Activated CD4-positive, CD25-positive, alpha-beta regulatory T cell treated with anti-CD3 and anti-CD28 coated beads, Interleukin-2, amount 50 U/mL, for 24 hours (primary cell): Measurements from ENCODE around the gene ARHGAP42.

ENCODE experiments used
- ATAC-seq, 2 donors: fragments of 150-1000 bp; cut with Tn5 transposase; one replicate each; pipeline ENCODE4 v1.10.0; 2021; ENCODE audit warnings: mild to moderate bottlenecking in 1 of 2, moderate library complexity in 1 of 2

The ARHGAP42 gene

GRCh38 chr11:100769165-100769564 is 82.1 kb downstream of the ARHGAP42 start:
- ATAC-seq = no peak

DNA sequence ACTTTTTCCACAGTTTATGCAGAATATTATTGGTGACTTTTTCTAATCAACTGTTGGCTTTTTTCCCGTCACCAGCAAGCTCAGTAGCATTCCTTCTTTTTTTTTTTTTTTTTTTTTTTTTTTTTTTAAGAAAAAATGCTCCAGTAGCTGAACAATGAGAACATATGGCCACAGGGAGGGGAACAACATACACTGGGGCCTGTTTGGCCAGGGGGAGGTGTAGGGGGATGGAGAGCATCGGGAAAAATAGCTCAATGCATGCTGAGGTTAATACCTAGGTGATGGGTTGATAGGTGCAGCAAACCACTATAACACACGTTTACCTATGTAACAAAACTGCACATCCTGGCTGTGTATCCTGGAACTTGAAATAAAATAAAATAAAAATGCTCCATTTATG is 82.5 kb downstream of the ARHGAP42 start:
- ATAC-seq = no peak

DNA sequence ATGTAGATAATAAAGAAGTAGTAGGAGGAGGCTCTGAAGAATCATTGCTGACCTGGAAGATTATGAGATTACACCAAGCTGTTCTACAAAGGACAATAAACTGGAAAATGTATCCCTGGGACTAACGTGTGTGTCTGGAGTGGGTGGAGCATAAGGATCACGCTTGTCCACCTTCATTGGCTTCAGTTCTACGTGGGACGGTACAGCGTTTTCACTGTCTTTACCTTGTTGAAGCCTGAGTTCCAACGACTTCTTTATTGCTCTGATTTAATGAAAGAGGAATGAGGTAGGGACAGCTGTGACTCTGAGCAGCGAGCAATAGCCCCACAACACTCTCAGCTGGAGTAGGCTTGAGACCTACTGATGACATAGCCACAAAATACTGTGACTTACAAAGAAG is 87.0 kb downstream of the ARHGAP42 start:
- ATAC-seq = no peak

DNA sequence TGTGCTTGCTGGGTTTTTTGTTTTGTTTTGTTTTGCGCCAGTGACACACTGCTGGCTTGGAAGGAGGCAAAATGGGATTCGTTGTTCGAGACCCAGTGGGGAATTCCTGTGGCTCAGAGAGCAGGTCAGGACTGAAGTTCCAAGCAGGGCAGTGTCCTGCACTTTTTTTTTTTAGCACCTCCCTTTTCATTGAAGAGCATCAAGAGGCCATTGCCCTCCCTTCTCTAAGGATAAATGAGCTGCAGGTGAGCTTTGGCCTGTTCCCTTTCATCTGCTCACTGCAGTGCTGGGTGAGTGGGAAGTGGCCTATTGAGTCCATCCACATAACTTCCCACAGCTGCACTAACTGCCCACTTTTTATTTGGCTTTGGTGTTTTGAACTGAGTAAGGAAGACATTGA is 87.8 kb downstream of the ARHGAP42 start:
- no peak for ATAC-seq

GRCh38 chr11:100776212-100776896 is 89.3 kb downstream of the ARHGAP42 start:
- no peak for ATAC-seq

DNA sequence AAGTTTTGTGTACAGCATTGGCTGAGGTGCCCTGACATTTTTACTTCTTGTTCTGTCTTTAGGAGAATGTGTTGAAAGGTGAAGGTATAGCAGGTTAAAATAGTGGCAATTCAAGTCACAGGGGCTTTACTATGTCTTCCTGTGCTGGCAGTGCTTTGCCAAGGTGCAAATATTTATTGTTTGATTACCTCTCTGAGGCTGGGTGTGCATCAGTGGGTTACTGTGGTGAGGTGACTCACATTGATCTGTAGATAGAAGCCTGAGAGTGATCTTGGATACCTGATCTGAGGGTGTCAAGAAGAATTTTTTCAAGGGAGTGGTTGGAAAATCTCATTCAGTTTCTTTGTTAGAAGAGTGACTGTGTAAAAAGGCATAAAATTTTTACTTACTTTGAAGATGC is 90.0 kb downstream of the ARHGAP42 start:
- no peak for ATAC-seq

GRCh38 chr11:100777736-100778135 is 90.6 kb downstream of the ARHGAP42 start:
- ATAC-seq = no peak

DNA sequence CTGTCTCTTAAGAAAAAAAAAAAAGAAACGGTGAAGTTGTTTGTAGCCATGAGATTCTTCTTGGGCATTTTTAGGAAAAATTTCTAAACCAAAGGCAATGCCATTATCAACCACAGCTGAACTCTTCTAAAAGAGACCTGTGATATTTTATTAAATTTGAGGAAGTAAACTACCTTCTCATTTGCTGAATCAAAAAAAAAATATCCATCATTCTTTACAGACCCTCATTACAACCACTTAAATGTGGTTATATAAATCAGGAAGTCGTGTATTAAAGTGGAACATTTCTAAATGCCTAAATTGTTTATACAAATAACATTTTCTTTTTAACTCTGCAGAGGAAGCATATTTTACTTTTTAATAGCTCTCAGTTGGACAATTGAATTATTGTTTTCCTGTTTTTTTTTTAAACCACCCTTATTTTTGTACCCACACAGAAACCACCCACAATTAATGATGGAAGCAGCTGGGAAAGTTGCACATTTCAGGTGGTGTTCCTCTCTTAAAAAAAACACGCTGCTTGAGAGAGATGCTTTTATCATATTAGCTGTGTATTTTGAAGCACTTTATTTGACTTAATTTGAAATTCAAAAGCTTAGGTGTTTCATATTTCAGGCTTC is 91.2 kb downstream of the ARHGAP42 start:
- no peak for ATAC-seq

- ATAC-seq = no peak
These were observed 93.4 kb downstream of the ARHGAP42 start for GRCh38 chr11:100780470-100780869.

DNA sequence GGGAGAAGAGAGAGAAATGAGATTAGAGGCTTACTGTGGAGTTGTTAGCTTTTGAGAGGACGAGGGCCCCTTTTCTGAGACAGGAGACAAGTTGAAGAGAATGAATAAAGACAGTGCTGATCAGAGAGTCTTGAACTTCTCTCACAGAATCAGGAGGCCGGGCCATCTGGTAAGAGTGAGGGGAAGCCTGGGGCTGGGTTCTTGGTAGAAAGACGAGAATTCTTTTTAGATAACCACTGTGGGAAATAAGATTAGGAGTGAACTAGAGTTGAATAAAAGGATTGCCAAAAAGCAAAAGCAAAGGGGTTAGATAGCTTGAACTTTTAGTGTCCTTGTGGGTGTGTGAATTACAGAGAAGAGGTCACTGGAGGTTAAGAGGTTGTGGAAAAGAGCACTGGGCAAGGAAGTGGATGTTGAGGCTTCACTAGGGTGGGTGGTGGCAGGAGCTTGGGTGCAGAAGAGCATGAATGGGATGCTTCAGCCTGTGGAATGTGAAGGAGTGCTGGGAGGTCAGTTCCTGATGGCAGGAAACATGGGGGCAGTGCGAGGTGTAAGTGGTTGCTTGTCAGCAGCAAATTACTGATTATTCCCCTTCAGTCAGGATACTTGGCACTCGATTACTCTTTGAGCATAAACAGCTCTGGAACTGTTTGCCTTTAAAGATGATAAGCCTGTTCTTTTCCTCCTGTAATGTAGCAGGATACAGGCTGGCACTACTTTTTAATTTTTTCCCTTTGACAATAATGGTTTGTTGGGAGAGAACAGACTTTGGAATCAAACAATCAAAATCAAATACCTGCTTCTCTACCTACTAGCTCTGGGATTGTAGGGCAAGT is 98.3 kb downstream of the ARHGAP42 start:
- ATAC-seq = no peak

GRCh38 chr11:100788561-100789295 is 101.6 kb downstream of the ARHGAP42 start:
- no peak for ATAC-seq

- no peak for ATAC-seq
These were observed 102.4 kb downstream of the ARHGAP42 start for GRCh38 chr11:100789500-100789899.

- ATAC-seq = no peak
These were observed 103.0 kb downstream of the ARHGAP42 start for GRCh38 chr11:100790073-100790472.

DNA sequence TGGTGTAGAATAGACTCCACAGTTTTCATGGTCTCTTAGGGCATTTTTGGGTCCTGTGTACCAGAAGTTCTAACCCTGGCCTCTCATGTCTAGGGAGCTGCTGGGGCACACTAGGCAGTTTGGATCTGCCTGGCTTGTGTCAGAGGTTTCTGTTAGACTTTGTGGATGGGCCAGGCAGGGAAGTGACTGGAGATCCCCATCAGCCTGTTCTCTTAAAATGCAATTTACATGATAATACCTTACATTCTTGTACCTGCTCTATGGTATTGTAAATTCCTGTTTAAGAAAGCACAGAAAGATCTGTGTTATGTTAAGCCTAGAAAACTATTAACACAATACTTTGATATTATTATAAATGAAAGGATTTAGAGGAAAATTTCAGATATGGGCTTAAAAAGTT is 104.0 kb downstream of the ARHGAP42 start:
- no peak for ATAC-seq

DNA sequence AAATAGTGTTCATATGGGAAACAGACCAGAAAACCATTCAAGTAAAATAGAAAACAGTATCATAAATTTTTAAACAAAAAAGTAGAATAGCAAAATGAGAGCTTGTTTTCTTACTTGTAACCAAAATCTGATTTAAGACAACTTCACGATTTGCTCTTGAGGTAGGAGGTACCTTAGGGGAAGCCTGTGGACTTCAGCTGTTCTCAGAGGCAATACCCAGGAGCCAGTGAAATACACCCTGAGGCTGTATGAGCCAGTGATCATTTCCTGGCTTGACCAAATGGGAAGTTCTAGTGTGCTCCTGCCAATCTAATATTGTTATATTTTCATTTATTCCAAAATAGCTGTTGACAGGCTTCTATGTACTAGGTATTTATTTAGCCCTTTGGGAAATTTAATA is 104.8 kb downstream of the ARHGAP42 start:
- ATAC-seq = no peak

- no peak for ATAC-seq
These were observed 106.4 kb downstream of the ARHGAP42 start for GRCh38 chr11:100793525-100793924.

- no peak for ATAC-seq
These were observed 107.4 kb downstream of the ARHGAP42 start for GRCh38 chr11:100794446-100794845.

- ATAC-seq = no peak
These were observed 112.4 kb downstream of the ARHGAP42 start for GRCh38 chr11:100799445-100799844.

DNA sequence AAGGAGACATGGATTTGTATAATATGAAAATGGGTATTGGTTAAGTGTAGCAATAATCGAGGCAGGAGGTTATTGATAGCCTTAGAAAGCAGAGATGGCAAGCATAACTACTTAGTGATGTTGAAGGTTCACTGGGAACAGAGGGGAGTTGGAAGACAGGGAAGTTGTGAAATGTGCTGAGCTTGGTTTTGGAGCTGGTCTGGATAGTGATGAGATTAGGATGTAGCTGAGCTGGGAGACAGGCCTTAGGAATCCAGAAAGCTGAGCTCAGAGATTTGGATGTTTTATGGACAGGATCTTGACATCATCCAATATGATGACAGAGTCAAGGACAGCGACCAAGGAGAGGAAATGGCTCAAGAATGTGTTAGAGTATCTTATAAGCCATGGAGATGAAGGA is 113.1 kb downstream of the ARHGAP42 start:
- no peak for ATAC-seq

GRCh38 chr11:100801225-100801999 is 114.3 kb downstream of the ARHGAP42 start:
- no peak for ATAC-seq

DNA sequence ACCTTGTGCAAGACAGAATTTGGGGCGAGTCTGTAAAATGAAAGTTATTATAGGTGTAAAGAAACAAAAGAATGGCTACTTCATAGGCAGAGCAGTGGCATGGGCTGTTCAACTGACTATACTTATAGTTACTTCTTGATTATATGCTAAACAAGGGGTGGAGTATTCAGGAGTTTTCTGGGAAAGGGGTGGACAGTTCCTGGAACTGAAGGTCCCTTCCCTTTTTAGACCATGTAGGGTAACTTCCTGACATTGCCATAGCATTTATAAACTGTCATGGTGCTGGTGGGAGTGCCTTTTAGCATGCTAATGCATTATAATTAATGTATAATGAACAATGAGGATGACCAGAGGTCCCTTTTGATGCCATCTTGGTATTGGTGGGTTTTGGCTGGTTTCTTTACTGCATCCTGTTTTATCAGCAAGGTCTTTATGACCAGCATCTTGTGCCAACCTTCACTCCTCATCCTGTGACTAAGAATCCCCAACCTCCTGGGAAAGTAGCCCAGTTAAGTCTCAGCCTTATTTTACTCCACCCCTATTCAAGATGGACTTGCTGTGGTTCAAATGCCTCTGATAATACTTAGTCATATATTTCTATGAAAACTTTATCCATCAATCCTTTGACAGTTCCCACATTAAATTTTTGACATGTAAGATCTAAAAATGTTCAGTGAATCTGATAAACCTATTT is 118.6 kb downstream of the ARHGAP42 start:
- ATAC-seq = no peak

DNA sequence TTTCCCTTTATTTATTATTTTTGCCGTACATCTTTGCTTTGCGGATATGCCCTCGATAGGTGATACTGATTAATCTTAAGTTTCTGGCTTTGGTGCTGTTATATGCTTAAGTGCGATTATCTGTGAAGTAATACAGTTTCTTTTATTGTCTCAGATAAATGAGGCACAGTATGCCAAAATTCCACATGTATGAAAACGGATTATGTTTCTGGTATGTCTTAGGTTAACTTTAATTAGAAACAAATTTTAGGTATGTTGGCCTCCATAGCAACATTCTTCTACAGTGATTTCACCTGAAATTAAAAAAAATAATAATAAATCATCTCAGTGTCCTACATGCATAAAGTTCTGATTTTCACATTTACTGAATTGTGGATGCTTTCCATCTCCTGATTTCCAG is 119.2 kb downstream of the ARHGAP42 start:
- no peak for ATAC-seq
